ENCODE data around the gene CHMP1A. TPM values are rescaled to one million over a fixed set of nuclear protein-coding genes. Genes with fewer than 3 reads are reported as not detected.
A peak's percentile ranks its signal among the peaks of the same experiment; 100 is the strongest.

The CHMP1A gene
- total and polyA plus RNA-seq, 2 donors (not counting 1 experiment from before 2014, with no cell fraction given), result 61.0 to 66.2 TPM

DNA sequence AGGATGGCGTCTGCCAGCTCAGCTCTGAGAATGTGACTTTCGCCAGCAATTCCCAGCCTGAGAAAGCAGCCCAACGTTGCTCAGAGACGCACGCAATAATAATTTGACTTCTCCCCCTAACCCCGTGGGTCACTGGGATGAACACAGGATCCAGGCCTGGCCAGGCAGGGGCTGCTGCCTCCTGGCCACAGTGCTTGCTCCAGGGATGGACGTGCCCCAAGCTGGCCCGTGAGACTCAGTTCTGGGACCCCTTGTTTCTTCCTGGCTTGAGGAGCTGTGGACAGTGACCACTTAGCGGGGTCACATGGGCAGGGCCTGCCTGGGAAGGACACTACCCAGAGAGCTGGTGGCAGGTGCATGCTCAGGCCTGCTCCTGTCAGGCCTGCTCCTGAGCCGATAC, 57.6 kb downstream of the CHMP1A start:
- TF ChIP-seq EZH2 (IDR thresholded peaks at IDR 0.05; ENCODE audit: low read length, missing control alignments), result no peak
- TF ChIP-seq, protein P1, sequence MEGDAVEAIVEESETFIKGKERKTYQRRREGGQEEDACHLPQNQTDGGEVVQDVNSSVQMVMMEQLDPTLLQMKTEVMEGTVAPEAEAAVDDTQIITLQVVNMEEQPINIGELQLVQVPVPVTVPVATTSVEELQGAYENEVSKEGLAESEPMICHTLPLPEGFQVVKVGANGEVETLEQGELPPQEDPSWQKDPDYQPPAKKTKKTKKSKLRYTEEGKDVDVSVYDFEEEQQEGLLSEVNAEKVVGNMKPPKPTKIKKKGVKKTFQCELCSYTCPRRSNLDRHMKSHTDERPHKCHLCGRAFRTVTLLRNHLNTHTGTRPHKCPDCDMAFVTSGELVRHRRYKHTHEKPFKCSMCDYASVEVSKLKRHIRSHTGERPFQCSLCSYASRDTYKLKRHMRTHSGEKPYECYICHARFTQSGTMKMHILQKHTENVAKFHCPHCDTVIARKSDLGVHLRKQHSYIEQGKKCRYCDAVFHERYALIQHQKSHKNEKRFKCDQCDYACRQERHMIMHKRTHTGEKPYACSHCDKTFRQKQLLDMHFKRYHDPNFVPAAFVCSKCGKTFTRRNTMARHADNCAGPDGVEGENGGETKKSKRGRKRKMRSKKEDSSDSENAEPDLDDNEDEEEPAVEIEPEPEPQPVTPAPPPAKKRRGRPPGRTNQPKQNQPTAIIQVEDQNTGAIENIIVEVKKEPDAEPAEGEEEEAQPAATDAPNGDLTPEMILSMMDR (conservative IDR thresholded peaks at IDR 0.05 in 1 of 2, IDR thresholded peaks at IDR 0.05 in 1 of 2; ENCODE audit: low read depth in 1 of 2, low read length in 2 of 2), result no peak
- no peaks in the 10 kb centered on the region for H3K9me3 ChIP-seq (ENCODE audit: control insufficient read depth, insufficient read depth, low read depth, low read length)
- H3K9ac ChIP-seq (ENCODE audit: insufficient read depth, low read length), result no peak overlapping the region
- H3K4me3 ChIP-seq (replicated peaks in 1 of 4; ENCODE audit: control extremely low read depth in 1 of 4, insufficient read depth in 1 of 4, low read depth in 3 of 4, low read length in 4 of 4), result no peak overlapping the region
- no peak overlapping the region for H3K27ac ChIP-seq (ENCODE audit: insufficient read depth, low read length)
- no peaks in the 10 kb centered on the region for H4K20me1 ChIP-seq (ENCODE audit: control insufficient read depth, extremely low read depth, insufficient read depth, low read length)
- no peak overlapping the region for H3K4me2 ChIP-seq (ENCODE audit: extremely low read depth, insufficient read depth, low read length)
- no peaks in the 10 kb centered on the region for H3K79me2 ChIP-seq (ENCODE audit: control insufficient read depth, insufficient read depth, low read length)
- no peak for DNase-seq (ENCODE audit: low read depth in 2 of 2)
- no peak overlapping the region for H2AFZ ChIP-seq (ENCODE audit: low read length)
- H3K27me3 ChIP-seq (ENCODE audit: control insufficient read depth, insufficient read depth, low read length), result no peaks in the 10 kb centered on the region
- peaks cover 3% of the 10 kb centered on the region for H3K36me3 ChIP-seq (ENCODE audit: control insufficient read depth, insufficient read depth, low read length)
- peaks cover 12% of the 10 kb centered on the region for H3K4me1 ChIP-seq (ENCODE audit: control insufficient read depth, extremely low read depth, insufficient read depth, low read length)

DNA sequence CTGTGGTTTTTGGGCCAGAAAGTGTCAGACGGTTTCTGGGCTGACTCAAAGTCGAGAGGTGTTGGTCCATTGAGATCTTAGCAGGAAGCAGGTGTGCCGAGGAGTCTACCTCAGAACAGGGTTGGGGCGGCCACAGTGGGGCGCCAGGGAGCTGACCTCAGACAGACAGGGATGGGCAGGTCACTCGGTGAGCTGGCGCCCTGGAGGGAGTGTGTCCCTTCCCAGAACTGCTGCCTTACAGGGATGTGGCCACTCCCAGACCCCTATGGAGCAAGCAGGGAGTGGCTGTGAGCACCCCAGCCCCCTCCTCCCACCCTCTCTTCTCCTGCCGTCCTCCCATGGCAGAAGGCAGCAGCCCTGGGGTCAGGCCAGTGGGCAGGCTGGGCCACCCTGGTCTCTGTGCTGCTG, 58.1 kb downstream of the CHMP1A start:
- Histone ChIP-seq H4K20me1 (ENCODE audit: control insufficient read depth, extremely low read depth, insufficient read depth, low read length) (no peaks in the 10 kb centered on the region), H3K79me2 (ENCODE audit: control insufficient read depth, insufficient read depth, low read length) (no peaks in the 10 kb centered on the region), H3K27ac (ENCODE audit: insufficient read depth, low read length) (no peak overlapping the region), H3K9me3 (ENCODE audit: control insufficient read depth, insufficient read depth, low read depth, low read length) (no peaks in the 10 kb centered on the region), H3K4me3 (replicated peaks in 1 of 4; ENCODE audit: control extremely low read depth in 1 of 4, insufficient read depth in 1 of 4, low read depth in 3 of 4, low read length in 4 of 4) (no peak overlapping the region), H3K9ac (ENCODE audit: insufficient read depth, low read length) (no peak overlapping the region), H3K36me3 (ENCODE audit: control insufficient read depth, insufficient read depth, low read length) (peaks cover 3% of the 10 kb centered on the region), H3K4me1 (ENCODE audit: control insufficient read depth, extremely low read depth, insufficient read depth, low read length) (peaks cover 12% of the 10 kb centered on the region), H3K27me3 (ENCODE audit: control insufficient read depth, insufficient read depth, low read length) (no peaks in the 10 kb centered on the region), H3K4me2 (ENCODE audit: extremely low read depth, insufficient read depth, low read length) (no peak overlapping the region), H2AFZ (ENCODE audit: low read length) (no peak overlapping the region)
- no peak for DNase-seq (ENCODE audit: low read depth in 2 of 2)
- TF ChIP-seq, protein P1 (conservative IDR thresholded peaks at IDR 0.05 in 1 of 2, IDR thresholded peaks at IDR 0.05 in 1 of 2; ENCODE audit: low read depth in 1 of 2, low read length in 2 of 2), result peak in 1 of 2 donors; percentile 30
- no peak for TF ChIP-seq EZH2 (IDR thresholded peaks at IDR 0.05; ENCODE audit: low read length, missing control alignments)

DNA sequence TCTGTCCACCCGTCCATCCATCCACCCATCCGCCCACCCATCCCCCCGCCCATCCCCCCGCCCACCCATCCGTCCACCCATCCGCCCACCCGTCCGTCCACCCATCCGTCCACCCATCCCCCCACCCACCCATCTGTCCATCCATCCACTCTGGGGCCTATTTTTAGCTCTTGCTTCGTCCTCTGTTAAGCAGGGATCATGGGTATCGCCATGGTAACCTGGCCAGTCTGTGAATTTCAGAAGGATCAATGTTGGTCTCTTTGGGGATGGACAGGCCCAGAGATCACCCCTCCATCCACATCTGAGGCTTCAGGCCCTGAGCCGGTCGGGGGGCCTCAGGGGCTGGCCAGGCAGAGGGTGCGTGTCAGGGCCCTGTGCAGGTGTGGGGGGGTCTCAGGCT, 59.3 kb downstream of the CHMP1A start:
- peaks cover 3% of the 10 kb centered on the region for H3K36me3 ChIP-seq (ENCODE audit: control insufficient read depth, insufficient read depth, low read length)
- no peak overlapping the region for H2AFZ ChIP-seq (ENCODE audit: low read length)
- H3K9ac ChIP-seq (ENCODE audit: insufficient read depth, low read length), result no peak overlapping the region
- no peaks in the 10 kb centered on the region for H3K9me3 ChIP-seq (ENCODE audit: control insufficient read depth, insufficient read depth, low read depth, low read length)
- no peaks in the 10 kb centered on the region for H4K20me1 ChIP-seq (ENCODE audit: control insufficient read depth, extremely low read depth, insufficient read depth, low read length)
- H3K4me1 ChIP-seq (ENCODE audit: control insufficient read depth, extremely low read depth, insufficient read depth, low read length), result peaks cover 12% of the 10 kb centered on the region
- H3K79me2 ChIP-seq (ENCODE audit: control insufficient read depth, insufficient read depth, low read length), result no peaks in the 10 kb centered on the region
- no peak overlapping the region for H3K27ac ChIP-seq (ENCODE audit: insufficient read depth, low read length)
- no peak overlapping the region for H3K4me3 ChIP-seq (replicated peaks in 1 of 4; ENCODE audit: control extremely low read depth in 1 of 4, insufficient read depth in 1 of 4, low read depth in 3 of 4, low read length in 4 of 4)
- H3K27me3 ChIP-seq (ENCODE audit: control insufficient read depth, insufficient read depth, low read length), result no peaks in the 10 kb centered on the region
- H3K4me2 ChIP-seq (ENCODE audit: extremely low read depth, insufficient read depth, low read length), result no peak overlapping the region
- peak in 1 of 2 donors; percentile 57 for DNase-seq (ENCODE audit: low read depth in 2 of 2)
- no peak for TF ChIP-seq EZH2 (IDR thresholded peaks at IDR 0.05; ENCODE audit: low read length, missing control alignments)
- TF ChIP-seq, protein P1 (conservative IDR thresholded peaks at IDR 0.05 in 1 of 2, IDR thresholded peaks at IDR 0.05 in 1 of 2; ENCODE audit: low read depth in 1 of 2, low read length in 2 of 2), result no peak
